MCF 10A (cell line): ENCODE results near the gene SUV39H1. TPM values are rescaled to one million over a fixed set of nuclear protein-coding genes. Genes with fewer than 3 reads are reported as not detected.

Experiments used
- BruUV-seq: library from RNA; stranded (reverse); fragments of 400-500 nt; replicated peaks from 2 replicates; lab custom pipeline; 2021; lab: Mats Ljungman, UMichigan
- CTCF ChIA-PET: fragments of 300-600 bp; sonication (Branson Sonifier 250); formaldehyde crosslinking; extraction: SDS; loops from one replicate; lab custom pipeline; 2021; ENCODE audit warnings: antibody characterized with exemption, inconsistent platforms; lab: Yijun Ruan, JAX
- POLR2A ChIA-PET: fragments of 300-600, 350-650 bp; sonication (Branson Sonifier 250); formaldehyde crosslinking; extraction: SDS; loops from one replicate; lab custom pipeline; 2020; ENCODE audit warnings: antibody characterized with exemption, inconsistent platforms; lab: Yijun Ruan, JAX
- DNase-seq: peaks from one replicate; pipeline ENCODE4 v3.0.0-alpha.2; 2018; ENCODE audit not compliant: unreplicated experiment
- H3K27ac Mint-ChIP-seq: one replicate; pipeline ENCODE4 v1.8.0; 2022; ENCODE audit warnings: mild to moderate bottlenecking, low read depth, mixed read lengths; ENCODE audit not compliant: unreplicated experiment
- H3K27me3 Mint-ChIP-seq: one replicate; pipeline ENCODE4 v1.8.0; 2022; ENCODE audit warnings: mixed read lengths; ENCODE audit not compliant: insufficient read depth, unreplicated experiment
- H3K36me3 Mint-ChIP-seq: one replicate; pipeline ENCODE4 v1.8.0; 2022; ENCODE audit warnings: mild to moderate bottlenecking, moderate library complexity, mixed read lengths; ENCODE audit not compliant: insufficient read depth, unreplicated experiment
- H3K4me1 Mint-ChIP-seq: one replicate; pipeline ENCODE4 v1.8.0; 2022; ENCODE audit warnings: mixed read lengths; ENCODE audit not compliant: insufficient read depth, unreplicated experiment
- H3K4me3 Mint-ChIP-seq: one replicate; pipeline ENCODE4 v1.8.0; 2022; ENCODE audit warnings: mild to moderate bottlenecking, moderate library complexity, mixed read lengths; ENCODE audit not compliant: unreplicated experiment
- H3K9me3 Mint-ChIP-seq: one replicate; pipeline ENCODE4 v1.8.0; 2022; ENCODE audit warnings: mixed read lengths; ENCODE audit not compliant: unreplicated experiment
- CTCF ChIP-seq: fragments of 200-600 bp; IDR thresholded peaks from one replicate; pipeline ENCODE4 v1.8.0; 2022; ENCODE audit warnings: antibody characterized with exemption, mild to moderate bottlenecking; ENCODE audit not compliant: unreplicated experiment
- intact Hi-C: fragments of 100-400 bp; cut with micrococcal nuclease; formaldehyde crosslinking; loops from 2 replicates; pipeline ENCODE4 v1.14.1; 2022
- total RNA-seq: library from RNA; stranded (reverse); gene quantifications from 2 replicates; pipeline ENCODE4 v1.2.3, GENCODE V29; 2022

SUV39H1 gene
- total RNA-seq, 1 experiment from 2014 or later, result 8.7 TPM

GRCh38 chrX:48736878-48737212 lies 40.3 kb downstream of the SUV39H1 start:
- intact Hi-C loops, result no loop called here
- Mint-ChIP-seq H3K4me3 (peak overlapping the region; percentile 74), H3K4me1 (peaks cover 6% of the 10 kb centered on the region), H3K9me3 (peaks cover 8% of the 10 kb centered on the region), H3K36me3 (peaks cover 13% of the 10 kb centered on the region), H3K27ac (peak overlapping the region; percentile 68), H3K27me3 (no peaks in the 10 kb centered on the region)
- ChIA-PET POLR2A (interaction anchor here (0.6 to 3.2 kb wide), 18 partner anchors 10 to 1184 kb away, joined by 3 to 15 read pairs (median 4); partner anchors contain the start of genes HDAC6, PQBP1, SLC35A2 and SUV39H1), CTCF (interaction anchor here (1.2 kb wide), 1 partner anchor 210 kb away, joined by 3 read pairs; no protein-coding TSS in a partner anchor)
- DNase-seq, result no peak
- TF ChIP-seq CTCF, result no peak
- no TSS peak for BruUV-seq

GRCh38 chrX:48737213-48737938 lies 40.8 kb downstream of the SUV39H1 start:
- TSS peak; percentile 98 for BruUV-seq
- Mint-ChIP-seq H3K4me3 (peak overlapping the region; percentile 74), H3K36me3 (peaks cover 10% of the 10 kb centered on the region), H3K4me1 (peaks cover 6% of the 10 kb centered on the region), H3K27ac (peak overlapping the region; percentile 68), H3K27me3 (no peaks in the 10 kb centered on the region), H3K9me3 (peaks cover 8% of the 10 kb centered on the region)
- no peak for TF ChIP-seq CTCF
- intact Hi-C loops, result no loop called here
- peak; percentile 94 for DNase-seq
- ChIA-PET POLR2A (interaction anchor here (0.6 to 3.2 kb wide), 18 partner anchors 11 to 1184 kb away, joined by 3 to 15 read pairs (median 4); partner anchors contain the start of genes HDAC6, PQBP1, SLC35A2 and SUV39H1), CTCF (interaction anchor here (1.2 kb wide), 1 partner anchor 209 kb away, joined by 3 read pairs; no protein-coding TSS in a partner anchor)

GRCh38 chrX:48737940-48738339 lies 41.4 kb downstream of the SUV39H1 start:
- POLR2A ChIA-PET, result interaction anchor here (0.6 to 3.2 kb wide), 8 partner anchors 40 to 511 kb away, joined by 4 to 15 read pairs (median 5); partner anchors contain the start of genes HDAC6, PQBP1, SUV39H1 and TIMM17B
- intact Hi-C loops, result no loop called here

More at GRCh38 chrX:48737940-48738339, 41.4 kb downstream of the SUV39H1 start:
- peak overlapping the region; percentile 68 for H3K27ac Mint-ChIP-seq
- TF ChIP-seq CTCF, result no peak
- no peaks in the 10 kb centered on the region for H3K27me3 Mint-ChIP-seq
- peaks cover 6% of the 10 kb centered on the region for H3K4me1 Mint-ChIP-seq
- no TSS peak for BruUV-seq
- peak overlapping the region; percentile 74 for H3K4me3 Mint-ChIP-seq
- DNase-seq, result no peak
- CTCF ChIA-PET, result no interaction called here
- H3K36me3 Mint-ChIP-seq, result peaks cover 7% of the 10 kb centered on the region
- peaks cover 8% of the 10 kb centered on the region for H3K9me3 Mint-ChIP-seq
